ENCODE results near the gene SV2A.

SV2A gene

DNA sequence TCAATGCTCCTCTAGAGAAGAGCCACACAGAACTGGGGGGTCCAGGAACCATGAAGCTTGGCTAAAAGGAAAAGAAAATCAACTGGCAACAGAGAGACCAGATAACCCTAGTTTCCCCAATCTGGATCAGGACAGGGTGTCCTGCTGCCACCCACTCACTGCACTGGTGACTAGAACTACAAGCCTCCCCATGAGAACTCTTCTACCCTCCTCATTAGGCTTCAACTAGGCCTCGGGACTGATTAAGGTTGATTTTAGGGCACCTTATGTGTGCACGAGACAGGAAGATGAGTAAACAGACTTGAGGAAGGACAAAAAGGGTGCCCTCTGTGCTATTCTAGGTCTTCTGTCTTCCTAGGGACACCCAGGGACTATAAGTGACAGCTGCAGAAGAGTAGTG is 12.2 kb upstream of the SV2A start:
- Histone ChIP-seq H3K4me3 (ENCODE audit: low read length in 2 of 2) (no peak overlapping the region), H3K9ac (ENCODE audit: low read length in 2 of 2) (no peak overlapping the region), H3K36me3 (ENCODE audit: control insufficient read depth in 2 of 2, insufficient read depth in 2 of 2, low read length in 2 of 2) (peaks cover 39 to 48% of the 10 kb centered on the region in 2 donors), H3K27me3 (ENCODE audit: control insufficient read depth in 1 of 2, insufficient read depth in 2 of 2, low read length in 2 of 2) (no peaks in the 10 kb centered on the region), H3K9me3 (ENCODE audit: control insufficient read depth in 2 of 2, low read length in 2 of 2) (no peaks in the 10 kb centered on the region), H3K4me1 (ENCODE audit: control insufficient read depth, insufficient read depth, low read length) (peaks cover 34% of the 10 kb centered on the region), H3K27ac (ENCODE audit: low read length) (peak overlapping the region; percentile 95)

DNA sequence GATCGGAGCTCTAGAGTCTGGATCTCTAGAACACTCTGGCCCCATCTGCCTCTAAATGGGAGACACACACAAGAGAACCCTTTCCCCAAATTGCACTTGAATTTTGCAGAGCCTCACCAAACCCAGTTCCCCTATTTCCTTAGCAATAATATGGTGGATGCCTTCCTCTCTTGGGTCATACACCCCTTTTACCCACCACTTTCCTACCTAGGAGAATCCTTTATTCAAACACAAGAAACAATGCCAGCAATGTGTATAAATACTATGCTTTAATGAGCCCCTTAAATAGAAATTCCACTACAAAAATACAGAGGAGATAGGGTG is 10.7 kb upstream of the SV2A start:
- Histone ChIP-seq H3K9ac (ENCODE audit: low read length in 2 of 2) (peak overlapping the region; percentile 93 to 96), H3K27me3 (ENCODE audit: control insufficient read depth in 1 of 2, insufficient read depth in 2 of 2, low read length in 2 of 2) (no peaks in the 10 kb centered on the region), H3K4me1 (ENCODE audit: control insufficient read depth, insufficient read depth, low read length) (peaks cover 28% of the 10 kb centered on the region), H3K27ac (ENCODE audit: low read length) (peak overlapping the region; percentile 95), H3K4me3 (ENCODE audit: low read length in 2 of 2) (peak overlapping the region; percentile 91 to 98), H3K9me3 (ENCODE audit: control insufficient read depth in 2 of 2, low read length in 2 of 2) (no peaks in the 10 kb centered on the region), H3K36me3 (ENCODE audit: control insufficient read depth in 2 of 2, insufficient read depth in 2 of 2, low read length in 2 of 2) (peaks cover 54% of the 10 kb centered on the region in 2 donors)

DNA sequence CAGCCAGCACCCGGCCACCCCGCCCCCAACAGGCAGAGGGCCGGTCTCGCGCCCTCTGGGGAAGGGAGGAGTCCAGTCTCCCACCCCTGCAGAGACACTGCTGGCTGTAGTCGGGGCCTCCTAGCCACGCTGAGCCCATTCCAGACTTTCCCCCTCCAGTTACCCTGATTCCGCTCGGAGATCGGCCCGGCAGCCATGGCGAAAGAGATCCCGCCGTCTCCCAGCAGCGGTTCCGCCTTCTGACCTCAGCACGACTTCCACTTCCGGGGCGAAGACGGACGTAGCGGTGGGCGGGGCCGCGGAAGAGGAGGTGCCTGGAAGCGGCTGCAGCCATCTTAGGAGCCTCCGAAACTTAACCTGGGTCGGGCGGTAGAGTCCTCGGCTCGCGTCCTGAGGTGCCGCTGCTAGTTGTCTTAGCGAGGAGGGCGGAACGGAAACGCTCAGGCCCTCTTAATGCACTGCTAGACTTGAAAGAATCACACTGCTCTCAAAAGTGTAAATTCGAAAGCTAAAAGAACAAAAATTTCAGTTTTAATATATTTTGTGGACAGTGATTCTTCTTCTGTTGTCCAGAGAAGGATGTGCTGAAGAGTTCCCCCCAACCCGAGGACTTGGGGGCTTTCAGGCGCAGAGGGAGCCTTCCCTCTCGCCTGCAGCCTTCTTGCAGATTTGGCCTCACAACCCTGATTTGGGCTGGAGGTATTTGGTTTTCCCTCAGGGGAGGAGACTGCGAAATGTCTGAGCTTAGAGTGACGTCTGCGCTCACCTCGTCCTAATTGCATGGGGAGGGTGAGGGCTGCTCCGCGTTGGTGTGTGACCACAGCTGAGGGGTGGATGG is 10.1 kb upstream of the SV2A start, which contains the start of gene SF3B4:
Gene SF3B4, minus strand, starts transcription at position 241 of the 838 bp plus-strand sequence. Its CDS starts 44 bp downstream, at position 197.
- Histone ChIP-seq H3K27ac (ENCODE audit: low read length) (peak within 1 kb of the TSS; percentile 95), H3K27me3 (ENCODE audit: control insufficient read depth in 1 of 2, insufficient read depth in 2 of 2, low read length in 2 of 2) (no peaks in the 10 kb centered on the region), H3K4me1 (ENCODE audit: control insufficient read depth, insufficient read depth, low read length) (peaks cover 28% of the 10 kb centered on the region), H3K9ac (ENCODE audit: low read length in 2 of 2) (peak within 1 kb of the TSS; percentile 93 to 96), H3K36me3 (ENCODE audit: control insufficient read depth in 2 of 2, insufficient read depth in 2 of 2, low read length in 2 of 2) (peaks cover 57 to 59% of the 10 kb centered on the region in 2 donors), H3K4me3 (ENCODE audit: low read length in 2 of 2) (peak within 1 kb of the TSS; percentile 91 to 98), H3K9me3 (ENCODE audit: control insufficient read depth in 2 of 2, low read length in 2 of 2) (no peaks in the 10 kb centered on the region)

DNA sequence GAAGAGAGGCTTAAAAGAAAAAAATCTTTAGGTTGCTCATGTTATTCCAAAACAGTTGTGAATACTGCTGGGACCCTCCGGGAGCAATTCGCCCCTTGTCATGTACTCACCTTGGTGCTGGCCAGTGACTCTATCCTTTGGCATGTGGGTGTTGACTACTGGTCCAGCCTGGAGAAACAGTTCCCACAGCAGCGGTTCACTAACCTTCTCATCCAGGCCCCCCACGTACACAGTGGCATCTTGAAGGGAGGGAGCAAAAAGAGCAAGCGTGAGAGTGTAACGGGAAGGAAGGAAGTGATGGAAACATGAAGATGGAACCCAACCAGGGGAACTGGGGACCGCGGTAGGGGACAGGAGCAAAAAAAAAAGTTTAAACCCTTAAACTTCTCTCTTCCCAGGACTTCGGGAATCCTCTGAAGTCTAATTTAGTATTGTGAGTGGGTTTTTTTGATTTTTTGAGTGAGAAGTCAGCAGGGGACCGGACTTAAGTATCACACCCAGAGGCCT is 9.5 kb upstream of the SV2A start:
- Histone ChIP-seq H3K36me3 (ENCODE audit: control insufficient read depth in 2 of 2, insufficient read depth in 2 of 2, low read length in 2 of 2) (peaks cover 57 to 59% of the 10 kb centered on the region in 2 donors), H3K27ac (ENCODE audit: low read length) (peak overlapping the region; percentile 95), H3K9ac (ENCODE audit: low read length in 2 of 2) (peak overlapping the region; percentile 93 to 96), H3K9me3 (ENCODE audit: control insufficient read depth in 2 of 2, low read length in 2 of 2) (no peaks in the 10 kb centered on the region), H3K27me3 (ENCODE audit: control insufficient read depth in 1 of 2, insufficient read depth in 2 of 2, low read length in 2 of 2) (no peaks in the 10 kb centered on the region), H3K4me1 (ENCODE audit: control insufficient read depth, insufficient read depth, low read length) (peaks cover 28% of the 10 kb centered on the region), H3K4me3 (ENCODE audit: low read length in 2 of 2) (peak overlapping the region; percentile 91 to 98)

DNA sequence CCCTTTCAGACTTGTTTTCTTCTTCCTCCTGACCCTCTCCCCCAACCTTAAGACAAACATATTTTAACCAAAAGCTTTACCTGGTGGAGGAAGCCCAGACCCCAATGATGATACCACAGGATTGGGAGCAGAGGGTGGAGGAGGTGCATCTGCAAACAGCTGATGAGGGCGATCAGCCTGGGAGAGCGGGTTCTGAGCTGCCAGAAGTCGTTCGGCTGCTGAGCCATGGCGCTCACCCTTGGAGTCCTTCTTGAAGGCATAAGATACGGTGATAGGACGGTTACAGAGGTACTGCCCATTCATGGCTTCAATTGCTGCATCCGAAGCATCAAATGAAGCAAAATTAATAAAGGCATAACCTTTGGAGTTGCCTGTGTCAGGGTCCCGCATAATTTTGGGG is 8.7 kb upstream of the SV2A start:
- Histone ChIP-seq H3K4me1 (ENCODE audit: control insufficient read depth, insufficient read depth, low read length) (peaks cover 28% of the 10 kb centered on the region), H3K27ac (ENCODE audit: low read length) (no peak overlapping the region), H3K9ac (ENCODE audit: low read length in 2 of 2) (no peak overlapping the region), H3K4me3 (ENCODE audit: low read length in 2 of 2) (peak overlapping the region; percentile 91 to 98), H3K27me3 (ENCODE audit: control insufficient read depth in 1 of 2, insufficient read depth in 2 of 2, low read length in 2 of 2) (no peaks in the 10 kb centered on the region), H3K9me3 (ENCODE audit: control insufficient read depth in 2 of 2, low read length in 2 of 2) (no peaks in the 10 kb centered on the region), H3K36me3 (ENCODE audit: control insufficient read depth in 2 of 2, insufficient read depth in 2 of 2, low read length in 2 of 2) (peaks cover 51 to 53% of the 10 kb centered on the region in 2 donors)

DNA sequence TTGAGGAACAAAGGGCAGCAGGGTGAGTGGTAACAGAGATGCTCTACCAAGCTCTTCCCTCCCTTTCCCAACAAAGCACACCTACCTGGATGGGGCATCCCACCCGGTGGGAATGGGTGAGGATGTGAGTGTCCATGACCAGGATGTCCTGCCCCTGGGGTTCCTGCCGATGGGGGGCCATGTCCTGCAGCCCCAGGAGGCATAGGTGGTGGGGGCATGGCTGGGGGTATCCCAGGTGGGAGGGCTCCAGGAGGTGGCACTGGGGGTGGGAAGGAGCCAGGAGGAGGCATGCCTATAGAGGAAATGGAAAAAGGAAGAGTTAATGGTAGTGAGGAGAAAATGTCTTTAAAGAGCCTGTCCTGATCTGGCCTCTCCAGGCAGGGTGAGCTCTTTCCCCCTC is 8.1 kb upstream of the SV2A start:
- H3K9ac ChIP-seq (ENCODE audit: low read length in 2 of 2), result no peak overlapping the region
- H3K4me3 ChIP-seq (ENCODE audit: low read length in 2 of 2), result peak overlapping the region in 1 of 2 donors; percentile 98
- peaks cover 46 to 53% of the 10 kb centered on the region in 2 donors for H3K36me3 ChIP-seq (ENCODE audit: control insufficient read depth in 2 of 2, insufficient read depth in 2 of 2, low read length in 2 of 2)
- H3K27me3 ChIP-seq (ENCODE audit: control insufficient read depth in 1 of 2, insufficient read depth in 2 of 2, low read length in 2 of 2), result no peaks in the 10 kb centered on the region
- H3K27ac ChIP-seq (ENCODE audit: low read length), result no peak overlapping the region
- no peaks in the 10 kb centered on the region for H3K9me3 ChIP-seq (ENCODE audit: control insufficient read depth in 2 of 2, low read length in 2 of 2)
- H3K4me1 ChIP-seq (ENCODE audit: control insufficient read depth, insufficient read depth, low read length), result peaks cover 28% of the 10 kb centered on the region

DNA sequence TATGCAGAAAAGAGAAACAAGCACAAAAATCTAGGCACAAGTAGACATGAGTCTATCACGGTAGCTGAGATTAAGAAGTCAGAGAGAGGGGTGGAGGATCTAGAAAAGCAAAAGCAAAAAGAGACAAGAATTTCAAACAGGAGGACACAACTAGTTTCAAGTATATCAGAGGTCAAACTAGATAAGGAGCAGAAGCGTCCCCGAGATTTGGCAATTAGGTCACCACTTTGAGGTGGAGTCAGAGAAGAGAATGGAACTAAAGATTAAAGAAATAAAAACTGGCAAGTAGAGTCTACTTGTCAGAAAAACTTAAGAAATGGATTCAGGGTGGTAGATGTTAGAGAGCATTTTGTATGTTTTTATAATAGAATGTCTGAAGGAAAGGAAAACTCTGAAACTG is 7.7 kb upstream of the SV2A start:
- no peaks in the 10 kb centered on the region for H3K9me3 ChIP-seq (ENCODE audit: control insufficient read depth in 2 of 2, low read length in 2 of 2)
- H3K9ac ChIP-seq (ENCODE audit: low read length in 2 of 2), result no peak overlapping the region
- H3K27ac ChIP-seq (ENCODE audit: low read length), result no peak overlapping the region
- H3K4me3 ChIP-seq (ENCODE audit: low read length in 2 of 2), result no peak overlapping the region
- peaks cover 46 to 50% of the 10 kb centered on the region in 2 donors for H3K36me3 ChIP-seq (ENCODE audit: control insufficient read depth in 2 of 2, insufficient read depth in 2 of 2, low read length in 2 of 2)
- no peaks in the 10 kb centered on the region for H3K27me3 ChIP-seq (ENCODE audit: control insufficient read depth in 1 of 2, insufficient read depth in 2 of 2, low read length in 2 of 2)
- H3K4me1 ChIP-seq (ENCODE audit: control insufficient read depth, insufficient read depth, low read length), result peaks cover 28% of the 10 kb centered on the region

DNA sequence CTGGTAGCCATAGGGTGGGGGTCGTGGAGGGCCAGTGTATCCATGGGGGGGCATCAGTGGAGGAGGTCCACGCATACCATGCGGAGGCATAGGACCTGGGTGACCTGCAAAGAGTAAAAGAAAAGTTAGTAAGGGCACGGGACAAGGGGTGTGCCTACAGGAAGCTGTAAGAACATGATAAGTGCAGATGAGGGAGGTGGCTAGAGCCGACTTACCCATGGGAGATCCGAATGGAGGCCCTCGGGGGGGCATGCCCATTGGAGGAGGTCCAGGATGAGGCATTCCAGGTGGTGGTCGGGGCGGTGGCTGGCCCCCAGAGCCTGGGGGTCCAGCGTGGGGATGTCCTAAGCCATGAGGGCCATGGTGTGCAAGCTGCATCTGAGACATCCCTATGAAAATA is 6.0 kb upstream of the SV2A start:
- Histone ChIP-seq H3K9me3 (ENCODE audit: control insufficient read depth in 2 of 2, low read length in 2 of 2) (no peaks in the 10 kb centered on the region), H3K36me3 (ENCODE audit: control insufficient read depth in 2 of 2, insufficient read depth in 2 of 2, low read length in 2 of 2) (peaks cover 33 to 38% of the 10 kb centered on the region in 2 donors), H3K4me1 (ENCODE audit: control insufficient read depth, insufficient read depth, low read length) (peaks cover 27% of the 10 kb centered on the region), H3K9ac (ENCODE audit: low read length in 2 of 2) (no peak overlapping the region), H3K27ac (ENCODE audit: low read length) (no peak overlapping the region), H3K4me3 (ENCODE audit: low read length in 2 of 2) (no peak overlapping the region), H3K27me3 (ENCODE audit: control insufficient read depth in 1 of 2, insufficient read depth in 2 of 2, low read length in 2 of 2) (no peaks in the 10 kb centered on the region)

DNA sequence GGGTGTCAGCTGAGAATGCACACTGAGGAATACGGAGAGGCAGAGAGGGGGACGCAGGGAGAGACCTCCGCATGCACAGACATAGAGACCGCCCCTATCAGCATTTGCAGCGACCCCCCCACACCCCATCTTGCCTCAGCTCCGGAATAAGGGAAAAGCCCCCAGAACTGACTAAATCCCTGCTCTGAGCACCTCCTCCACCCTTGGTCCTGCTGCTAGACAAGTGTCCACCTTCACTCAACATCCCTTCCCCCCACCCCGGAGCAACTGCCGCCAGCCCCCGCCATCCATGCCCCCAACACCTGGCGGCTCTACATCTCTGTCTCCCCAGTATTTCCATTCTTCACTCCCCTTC is 769 bp downstream of the SV2A start:
- no peak overlapping the region for H3K27ac ChIP-seq (ENCODE audit: low read length)
- peaks cover 14% of the 10 kb centered on the region for H3K4me1 ChIP-seq (ENCODE audit: control insufficient read depth, insufficient read depth, low read length)
- peak overlapping the region; percentile 79 to 84 for H3K4me3 ChIP-seq (ENCODE audit: low read length in 2 of 2)
- no peaks in the 10 kb centered on the region for H3K9me3 ChIP-seq (ENCODE audit: control insufficient read depth in 2 of 2, low read length in 2 of 2)
- H3K9ac ChIP-seq (ENCODE audit: low read length in 2 of 2), result peak overlapping the region in 1 of 2 donors; percentile 76
- H3K36me3 ChIP-seq (ENCODE audit: control insufficient read depth in 2 of 2, insufficient read depth in 2 of 2, low read length in 2 of 2), result no peaks in the 10 kb centered on the region
- peaks cover 0 to 3% of the 10 kb centered on the region in 2 donors for H3K27me3 ChIP-seq (ENCODE audit: control insufficient read depth in 1 of 2, insufficient read depth in 2 of 2, low read length in 2 of 2)

DNA sequence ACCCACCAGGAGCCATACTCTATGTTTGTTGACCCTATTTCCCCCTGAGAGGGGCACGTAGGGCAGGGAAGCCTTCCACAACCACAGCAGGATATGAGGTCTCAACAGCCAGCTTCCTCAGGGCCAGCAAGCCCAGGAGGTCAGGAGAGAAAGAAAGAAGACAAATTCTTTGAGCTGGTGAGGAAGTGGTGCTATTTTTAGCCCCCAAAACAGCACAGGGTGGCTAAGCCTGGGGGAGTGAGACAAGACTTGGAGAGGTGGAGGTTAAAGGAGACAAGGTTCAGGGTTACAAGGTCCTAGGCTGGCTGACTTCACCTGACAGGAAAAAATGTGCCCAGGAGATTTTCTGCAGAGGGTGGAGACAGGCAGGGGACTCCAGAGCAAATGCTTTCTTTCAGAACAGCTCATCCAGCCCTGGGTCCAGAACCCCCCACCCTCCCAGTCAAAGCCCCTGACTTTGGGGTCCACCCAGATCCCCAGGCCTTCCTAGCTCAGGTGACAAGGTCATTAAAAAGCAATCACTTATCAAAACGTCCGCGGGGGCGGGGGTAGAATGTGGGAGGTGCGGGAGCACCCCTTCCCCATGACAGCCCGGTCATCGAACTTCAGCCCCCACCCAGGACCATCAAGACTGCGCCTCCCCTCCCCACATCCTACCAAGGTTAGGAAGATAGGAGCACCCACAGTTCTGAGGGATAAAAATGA is 1.3 kb downstream of the SV2A start:
- H3K9ac ChIP-seq (ENCODE audit: low read length in 2 of 2), result peak overlapping the region; percentile 29 to 76
- peak overlapping the region; percentile 48 to 79 for H3K4me3 ChIP-seq (ENCODE audit: low read length in 2 of 2)
- no peaks in the 10 kb centered on the region for H3K36me3 ChIP-seq (ENCODE audit: control insufficient read depth in 2 of 2, insufficient read depth in 2 of 2, low read length in 2 of 2)
- no peak overlapping the region for H3K27ac ChIP-seq (ENCODE audit: low read length)
- peaks cover 0 to 3% of the 10 kb centered on the region in 2 donors for H3K27me3 ChIP-seq (ENCODE audit: control insufficient read depth in 1 of 2, insufficient read depth in 2 of 2, low read length in 2 of 2)
- H3K9me3 ChIP-seq (ENCODE audit: control insufficient read depth in 2 of 2, low read length in 2 of 2), result no peaks in the 10 kb centered on the region
- peaks cover 14% of the 10 kb centered on the region for H3K4me1 ChIP-seq (ENCODE audit: control insufficient read depth, insufficient read depth, low read length)

Measured in stomach smooth muscle (tissue), 2 donors.